Left ventricle myocardium superior (tissue), 1 donor: ENCODE data around the gene SPOCK1. TPM values are rescaled to one million over a fixed set of nuclear protein-coding genes. Genes with fewer than 3 reads are reported as not detected.

Experiments used
- total RNA-seq: library from RNA; stranded (reverse); fragmentation: NEBNext Ultra II Directional; extraction: Animal tissue kit (Norgen Biotek cat#: 25700); gene quantifications from one replicate; pipeline ENCODE4 v1.2.1, GENCODE V29; 2021
- donor health status: DM: no; HTN: yes; CAD: no; lungs with severe emphysema.

Gene SPOCK1
- total RNA-seq, 1 donor from 2014 or later: 14.7 TPM

Other genes starting within 250 kb of the SPOCK1 start
- 24.5 TPM for gene KLHL3, start 236.8 kb upstream of the SPOCK1 start, total RNA-seq